Measurements from ENCODE around the gene GALNT9.

GALNT9 gene

DNA sequence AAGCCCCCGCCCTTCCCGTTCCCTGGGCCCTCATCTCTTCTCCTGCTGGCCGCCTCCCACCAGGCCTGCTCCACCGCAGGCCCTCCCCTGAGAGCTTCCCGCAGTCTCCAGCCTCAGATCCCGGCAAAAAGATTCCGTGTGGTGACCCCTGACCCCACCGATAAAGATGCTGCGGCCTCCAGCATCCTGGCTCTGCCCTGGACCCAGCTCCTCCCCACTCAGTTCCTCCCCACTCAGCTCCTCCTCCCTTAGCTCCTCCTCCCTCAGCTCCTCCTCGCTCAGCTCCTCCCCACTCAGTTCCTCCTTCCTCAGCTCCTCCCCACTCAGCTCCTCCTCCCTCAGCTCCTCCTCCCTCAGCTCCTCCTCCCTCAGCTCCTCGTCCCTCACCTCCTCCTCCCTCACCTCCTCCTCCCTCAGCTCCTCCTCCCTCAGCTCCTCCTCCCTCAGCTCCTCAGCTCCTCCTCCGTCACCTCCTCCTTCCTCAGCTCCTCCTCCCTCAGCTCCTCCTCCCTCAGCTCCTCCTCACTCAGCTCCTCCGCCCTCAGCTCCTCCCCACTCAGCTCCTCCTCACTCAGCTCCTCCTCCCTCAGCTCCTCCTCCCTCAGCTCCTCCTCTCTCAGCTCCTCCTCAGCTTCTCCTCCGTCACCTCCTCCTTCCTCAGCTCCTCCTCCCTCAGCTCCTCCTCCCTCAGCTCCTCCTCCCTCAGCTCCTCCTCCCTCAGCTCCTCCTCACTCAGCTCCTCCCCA is 168.2 kb downstream of the GALNT9 start:
- H3K27ac ChIP-seq = no peak overlapping the region
- no peak for TF ChIP-seq ZFX (IDR thresholded peaks at IDR 0.05; ENCODE audit: borderline replicate concordance)

DNA sequence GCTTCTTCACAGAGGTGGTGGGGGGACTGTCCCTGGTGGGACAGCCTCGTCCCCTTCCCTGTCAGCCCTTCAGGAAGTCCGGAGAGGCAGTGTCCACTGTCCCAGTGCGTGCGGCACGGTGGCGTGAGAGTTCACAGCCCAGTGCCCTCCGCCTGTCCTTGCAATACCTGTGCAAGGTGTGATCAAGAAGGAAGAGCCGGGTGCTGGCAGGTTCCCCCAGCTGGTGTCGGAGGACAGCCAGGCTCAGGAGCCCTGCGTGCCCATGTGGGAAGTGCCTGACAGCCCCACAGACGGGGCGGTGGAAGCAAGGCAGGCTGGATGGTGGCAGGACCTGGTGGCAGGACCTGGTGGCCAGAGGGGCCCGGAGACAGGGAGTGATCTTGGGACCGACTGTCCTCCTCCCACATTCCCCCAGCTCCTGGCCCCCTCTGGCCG is 168.8 kb downstream of the GALNT9 start:
- no peak for TF ChIP-seq ZFX (IDR thresholded peaks at IDR 0.05; ENCODE audit: borderline replicate concordance)
- TF ChIP-seq, protein P1, sequence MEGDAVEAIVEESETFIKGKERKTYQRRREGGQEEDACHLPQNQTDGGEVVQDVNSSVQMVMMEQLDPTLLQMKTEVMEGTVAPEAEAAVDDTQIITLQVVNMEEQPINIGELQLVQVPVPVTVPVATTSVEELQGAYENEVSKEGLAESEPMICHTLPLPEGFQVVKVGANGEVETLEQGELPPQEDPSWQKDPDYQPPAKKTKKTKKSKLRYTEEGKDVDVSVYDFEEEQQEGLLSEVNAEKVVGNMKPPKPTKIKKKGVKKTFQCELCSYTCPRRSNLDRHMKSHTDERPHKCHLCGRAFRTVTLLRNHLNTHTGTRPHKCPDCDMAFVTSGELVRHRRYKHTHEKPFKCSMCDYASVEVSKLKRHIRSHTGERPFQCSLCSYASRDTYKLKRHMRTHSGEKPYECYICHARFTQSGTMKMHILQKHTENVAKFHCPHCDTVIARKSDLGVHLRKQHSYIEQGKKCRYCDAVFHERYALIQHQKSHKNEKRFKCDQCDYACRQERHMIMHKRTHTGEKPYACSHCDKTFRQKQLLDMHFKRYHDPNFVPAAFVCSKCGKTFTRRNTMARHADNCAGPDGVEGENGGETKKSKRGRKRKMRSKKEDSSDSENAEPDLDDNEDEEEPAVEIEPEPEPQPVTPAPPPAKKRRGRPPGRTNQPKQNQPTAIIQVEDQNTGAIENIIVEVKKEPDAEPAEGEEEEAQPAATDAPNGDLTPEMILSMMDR (IDR thresholded peaks at IDR 0.05) = no peak
- H3K27ac ChIP-seq = no peak overlapping the region

DNA sequence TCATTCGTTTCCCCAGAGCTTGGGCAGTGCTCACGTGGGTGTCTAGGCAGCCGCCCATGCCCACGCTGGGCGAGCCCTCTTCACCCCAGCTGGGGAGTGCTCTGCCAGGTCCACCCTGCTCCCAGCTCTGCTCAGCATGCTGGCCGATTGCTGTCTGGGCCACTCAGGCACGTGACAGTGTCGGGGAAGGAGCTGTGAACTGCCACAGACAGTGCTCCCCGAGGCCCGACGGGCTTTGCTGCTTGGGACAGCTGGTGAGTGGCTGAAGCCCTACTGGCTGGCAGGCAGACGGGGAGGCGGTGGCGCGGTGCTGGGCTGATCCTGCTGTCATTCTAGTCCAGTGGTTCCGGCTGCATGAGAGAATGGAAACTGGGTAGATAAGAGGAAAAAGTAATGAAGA is 169.4 kb downstream of the GALNT9 start:
- no peak overlapping the region for H3K27ac ChIP-seq
- TF ChIP-seq ZFX (IDR thresholded peaks at IDR 0.05; ENCODE audit: borderline replicate concordance) = no peak
- TF ChIP-seq, protein P1 (IDR thresholded peaks at IDR 0.05) = no peak

DNA sequence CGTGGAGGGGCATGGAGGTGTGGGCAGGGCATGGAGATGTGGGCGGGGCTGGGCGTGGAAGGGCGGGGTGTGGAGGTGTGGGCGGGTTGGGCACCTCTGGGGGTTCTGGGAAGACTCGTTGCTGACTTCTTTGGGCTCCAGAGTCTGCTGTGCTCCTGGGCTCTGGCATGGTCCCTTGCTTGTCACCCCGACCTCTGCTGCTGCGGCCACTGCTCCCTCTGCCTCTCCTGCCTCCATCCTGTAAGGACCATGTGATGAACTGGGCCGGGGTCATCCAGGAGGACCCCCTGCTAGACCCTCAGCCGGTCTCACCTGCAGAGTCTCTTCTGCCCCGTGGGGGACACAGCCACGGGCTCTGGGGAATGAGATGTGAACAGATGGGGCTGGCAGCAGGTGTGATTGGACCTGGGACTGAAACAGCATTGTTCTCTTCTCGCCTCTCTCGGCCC is 169.8 kb downstream of the GALNT9 start:
- H3K27ac ChIP-seq = no peak overlapping the region
- no peak for TF ChIP-seq ZFX (IDR thresholded peaks at IDR 0.05; ENCODE audit: borderline replicate concordance)
- TF ChIP-seq, protein P1 (IDR thresholded peaks at IDR 0.05) = no peak

DNA sequence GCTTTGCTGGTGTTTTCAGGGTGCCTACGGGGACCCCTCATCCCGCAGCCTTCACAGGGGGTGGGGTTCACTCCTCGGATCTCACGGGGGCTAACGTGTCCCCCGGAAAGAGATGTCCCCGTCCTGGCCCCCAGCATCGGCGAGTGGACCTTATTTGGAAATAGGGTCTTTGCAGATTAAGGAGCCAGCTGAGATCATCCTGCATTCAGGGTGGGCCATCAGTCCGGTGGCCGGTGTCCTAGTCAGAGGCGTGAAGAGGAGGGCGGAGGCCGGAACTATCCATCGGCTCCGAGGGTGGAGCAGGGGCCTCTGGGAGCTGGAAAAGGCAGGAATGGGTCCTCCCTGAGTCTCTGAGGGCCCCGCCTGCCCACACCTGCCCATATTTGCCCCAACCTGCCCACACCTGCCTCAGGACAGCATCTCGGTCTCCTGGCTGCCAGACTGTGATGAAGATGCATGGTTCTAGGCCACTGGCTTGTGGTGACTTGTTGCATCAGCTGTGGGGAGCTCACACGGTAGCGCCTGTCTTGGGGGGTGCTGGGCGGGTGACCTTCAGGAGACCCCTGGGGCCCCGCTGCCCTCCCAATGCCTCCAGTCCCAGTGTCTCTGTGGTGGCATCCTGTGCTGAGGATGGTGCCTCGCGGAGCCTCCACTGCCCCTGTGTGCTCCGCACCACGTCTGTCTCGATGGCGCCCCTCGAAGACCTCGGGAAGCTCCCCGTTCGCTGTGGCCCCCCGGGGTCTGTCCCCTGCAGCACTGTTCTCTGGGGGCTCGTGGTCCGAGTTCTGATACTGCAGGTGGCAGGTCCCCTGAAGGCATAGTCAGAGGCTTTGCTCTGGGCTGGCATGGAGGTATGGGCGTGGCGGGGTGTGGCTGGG is 170.5 kb downstream of the GALNT9 start:
- H3K27ac ChIP-seq = no peak overlapping the region
- TF ChIP-seq, protein P1 (IDR thresholded peaks at IDR 0.05) = no peak
- no peak for TF ChIP-seq ZFX (IDR thresholded peaks at IDR 0.05; ENCODE audit: borderline replicate concordance)

DNA sequence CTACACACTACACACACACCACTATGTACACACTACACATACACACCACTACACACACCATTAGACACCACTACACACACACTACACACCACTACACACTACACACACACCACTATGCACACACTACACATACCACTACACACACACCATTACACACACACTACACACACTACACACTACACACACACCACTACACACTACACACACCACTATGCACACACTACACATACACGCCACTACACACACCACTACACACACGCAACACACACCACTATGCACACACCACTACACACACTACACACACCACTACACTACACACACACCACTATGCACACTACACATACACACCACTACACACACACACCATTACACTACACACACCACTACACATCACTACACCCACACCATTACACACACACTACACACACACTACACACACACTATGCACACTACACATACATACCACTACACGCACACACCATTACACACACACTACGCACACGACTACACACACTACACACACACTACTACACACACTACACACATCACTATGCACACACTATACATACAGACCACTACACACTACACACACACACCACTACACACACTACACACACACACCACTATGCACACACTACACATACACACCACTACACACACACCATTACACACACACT is 171.5 kb downstream of the GALNT9 start:
- no peak overlapping the region for H3K27ac ChIP-seq
- TF ChIP-seq, protein P1 (IDR thresholded peaks at IDR 0.05) = no peak
- TF ChIP-seq ZFX (IDR thresholded peaks at IDR 0.05; ENCODE audit: borderline replicate concordance) = no peak

DNA sequence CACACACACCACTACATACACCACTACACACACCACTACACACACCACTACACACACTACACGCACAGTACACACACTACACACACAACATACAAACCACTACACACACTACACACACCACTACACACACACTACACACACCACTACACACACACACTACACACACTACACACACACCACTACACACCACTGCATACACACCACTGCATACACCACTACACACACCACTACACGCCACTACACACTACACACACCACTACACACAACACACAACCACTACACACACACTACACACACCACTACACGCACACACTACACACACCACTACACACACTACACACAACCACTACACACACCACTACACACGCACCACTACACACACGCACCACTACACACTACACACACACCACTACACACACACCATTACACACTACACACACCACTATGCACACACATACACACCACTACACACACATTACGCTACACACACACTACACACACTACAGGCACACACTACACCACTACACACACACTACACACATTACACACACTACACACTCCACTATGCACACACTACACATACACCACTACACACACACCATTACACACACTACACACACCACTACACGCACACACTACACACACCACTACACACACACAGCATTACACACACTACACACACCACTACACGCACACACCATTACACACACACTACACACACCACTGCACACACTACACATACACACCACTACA is 172.6 kb downstream of the GALNT9 start:
- no peak overlapping the region for H3K27ac ChIP-seq
- TF ChIP-seq ZFX (IDR thresholded peaks at IDR 0.05; ENCODE audit: borderline replicate concordance) = no peak
- TF ChIP-seq, protein P1 (IDR thresholded peaks at IDR 0.05) = no peak

All from 22Rv1 (cell line).